Activated CD8-positive, alpha-beta memory T cell treated with anti-CD3 and anti-CD28 coated beads for 1 hour (primary cell): Measurements from ENCODE around the gene SNRNP70.
A peak's percentile ranks its signal among the peaks of the same experiment; 100 is the strongest.
"Not testable (repeated sequence)": the region's sequence is repeated elsewhere in the genome, so short reads cannot be mapped to it uniquely, and the experiment has no call there.

Experiments
- DNase-seq, 2 donors: peaks; one replicate each; pipeline ENCODE4 v3.0.0-alpha.2; 2020; ENCODE audit warnings: low read depth in 1 of 2; ENCODE audit errors: extremely low read depth in 1 of 2

Gene SNRNP70, protein sequence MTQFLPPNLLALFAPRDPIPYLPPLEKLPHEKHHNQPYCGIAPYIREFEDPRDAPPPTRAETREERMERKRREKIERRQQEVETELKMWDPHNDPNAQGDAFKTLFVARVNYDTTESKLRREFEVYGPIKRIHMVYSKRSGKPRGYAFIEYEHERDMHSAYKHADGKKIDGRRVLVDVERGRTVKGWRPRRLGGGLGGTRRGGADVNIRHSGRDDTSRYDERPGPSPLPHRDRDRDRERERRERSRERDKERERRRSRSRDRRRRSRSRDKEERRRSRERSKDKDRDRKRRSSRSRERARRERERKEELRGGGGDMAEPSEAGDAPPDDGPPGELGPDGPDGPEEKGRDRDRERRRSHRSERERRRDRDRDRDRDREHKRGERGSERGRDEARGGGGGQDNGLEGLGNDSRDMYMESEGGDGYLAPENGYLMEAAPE

DNA sequence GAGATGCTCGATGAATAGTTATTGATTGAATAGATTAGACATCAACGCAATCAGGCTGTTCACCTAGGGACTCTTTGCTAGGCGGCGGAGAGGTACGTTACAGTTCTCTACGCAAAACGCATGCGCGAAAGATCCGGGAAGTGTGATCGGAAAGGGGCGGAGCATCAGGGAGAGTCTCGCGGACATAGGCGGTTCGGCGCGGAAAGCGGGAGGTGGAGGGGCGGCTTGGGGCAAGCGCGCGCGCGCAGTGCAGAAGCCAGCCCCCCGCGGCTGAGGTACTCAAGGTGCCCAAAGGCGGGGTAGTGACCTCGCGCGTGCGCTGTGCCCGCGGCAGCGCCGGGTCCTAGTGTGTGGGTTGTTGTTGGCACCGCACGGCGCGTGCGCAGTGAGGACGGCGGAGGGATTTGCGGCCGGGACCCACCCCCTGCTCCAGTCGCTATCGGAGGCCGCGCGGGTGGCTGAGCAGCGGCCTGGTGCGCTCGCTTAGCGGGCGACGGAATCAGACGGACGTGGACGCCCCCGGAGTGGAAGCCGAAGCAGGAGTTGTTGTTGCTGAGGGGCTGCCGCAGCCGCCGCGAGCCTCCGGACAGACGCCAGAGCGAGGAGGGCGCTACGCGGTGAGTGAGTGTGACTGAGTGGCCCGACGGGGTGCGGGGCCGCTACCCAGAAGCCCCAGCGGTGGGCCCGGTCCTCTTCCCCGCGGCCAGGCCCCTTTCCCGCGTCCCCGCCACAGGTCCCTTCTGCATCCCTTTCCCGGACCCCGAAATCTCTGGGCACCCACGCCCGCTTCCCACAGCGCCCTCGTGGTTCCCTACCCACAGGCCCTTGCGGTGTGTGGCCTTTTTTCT, at the start of gene SNRNP70:
SNRNP70 (plus strand) TSS at position 432 of the 848 bp plus-strand sequence. CDS start 964 bp downstream, outside the sequence.
- DNase-seq: peak; percentile 95 to 99

DNA sequence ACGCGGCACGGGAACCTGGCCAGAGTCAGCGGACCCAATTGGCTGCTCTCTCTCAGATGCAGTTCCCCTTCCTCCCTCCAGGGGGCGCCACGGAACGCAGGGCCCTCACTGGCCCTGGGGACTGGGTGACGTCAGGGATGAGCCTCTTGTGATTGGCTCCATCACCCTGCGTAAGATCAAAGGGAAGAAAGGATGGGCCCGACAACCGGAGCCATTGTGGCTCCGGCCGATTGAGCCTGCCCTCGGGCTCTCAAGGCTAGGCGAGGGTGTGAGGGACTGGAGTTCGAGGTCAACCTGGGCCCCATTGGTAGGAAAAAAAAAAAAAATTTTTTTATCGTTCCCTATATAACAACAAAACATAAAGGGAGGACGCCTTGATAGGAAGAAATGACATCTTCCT, 48.4 kb upstream of the SNRNP70 start, which contains the start of gene CGB1:
CGB1 (minus strand) TSS at position 81 of the 400 bp plus-strand sequence. CDS start 184 bp downstream, outside the sequence.
- DNase-seq: not testable (repeated sequence)

DNA sequence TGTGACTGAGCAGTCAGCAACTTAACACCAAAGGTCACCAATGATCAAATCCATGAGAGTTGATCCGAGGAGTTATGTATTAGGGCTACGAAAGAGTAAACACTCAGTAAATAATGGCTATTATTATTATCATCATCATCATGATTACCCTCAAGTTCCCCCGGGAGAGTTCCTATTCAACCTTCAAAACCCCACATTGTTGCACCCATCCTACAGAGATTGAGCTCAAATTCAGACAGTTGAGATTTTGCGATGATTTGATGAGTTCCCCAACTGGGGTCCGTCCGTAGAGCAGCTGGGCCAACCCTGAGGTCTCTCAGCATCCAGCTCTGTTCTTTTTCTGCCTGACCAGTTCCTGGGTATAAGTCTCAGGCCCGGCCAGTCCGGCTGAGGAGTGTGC, 47.1 kb upstream of the SNRNP70 start:
- DNase-seq: not testable (repeated sequence)

DNA sequence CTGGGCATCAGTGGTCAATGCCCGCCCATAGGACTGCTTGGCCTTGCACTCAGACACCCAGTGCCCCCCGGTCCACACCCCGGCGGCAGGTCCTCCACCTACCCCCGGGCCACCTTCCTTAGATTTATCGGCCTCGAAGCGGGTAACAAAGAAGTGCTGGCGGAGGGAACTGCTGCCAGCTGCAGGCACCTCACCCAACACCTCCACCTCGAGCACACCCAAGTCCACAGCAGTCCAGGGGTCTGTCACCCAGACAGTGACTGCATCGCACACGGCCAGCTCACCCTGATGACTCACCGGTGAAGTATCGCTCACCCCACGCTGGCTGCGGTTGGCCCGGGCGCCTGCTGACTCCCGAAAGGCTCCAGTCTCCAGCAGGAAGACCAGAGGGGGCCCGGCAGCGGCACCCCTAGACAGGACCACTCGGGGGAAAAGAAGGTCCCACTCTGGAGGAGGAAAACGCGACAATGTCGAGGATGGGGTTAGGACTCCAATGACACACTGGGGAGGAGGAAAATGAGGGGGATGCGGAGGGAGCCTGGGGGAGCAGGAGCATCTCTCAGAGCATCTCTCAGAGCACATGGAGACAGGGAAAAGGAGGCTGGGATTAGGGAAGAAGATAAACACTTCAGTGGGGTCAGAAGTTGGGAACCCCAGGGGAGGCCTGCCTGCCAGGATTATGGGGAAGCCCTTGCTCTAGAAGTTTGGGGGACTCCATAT, 46.5 kb upstream of the SNRNP70 start:
- DNase-seq: not testable (repeated sequence)

DNA sequence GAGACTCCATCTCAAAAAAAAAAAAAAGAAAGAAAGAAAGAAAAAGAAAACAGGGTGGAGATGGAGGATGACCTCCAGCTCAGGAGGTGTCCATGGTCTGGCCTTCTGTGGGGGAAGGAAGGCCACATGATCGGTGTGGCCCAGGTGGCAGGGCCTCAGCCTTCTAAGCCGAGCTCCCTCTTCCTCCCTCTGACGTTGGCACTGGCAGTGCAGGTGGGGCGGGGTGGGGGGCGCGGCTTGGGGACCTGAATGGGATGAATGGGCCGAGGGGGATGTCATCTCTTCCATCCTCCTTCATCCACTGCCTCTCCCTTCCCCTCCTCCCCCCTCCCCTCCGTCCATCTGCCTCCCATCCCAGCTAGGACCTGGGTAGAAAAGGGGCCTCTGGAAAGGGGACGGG, 45.5 kb upstream of the SNRNP70 start:
- not testable (repeated sequence) for DNase-seq

DNA sequence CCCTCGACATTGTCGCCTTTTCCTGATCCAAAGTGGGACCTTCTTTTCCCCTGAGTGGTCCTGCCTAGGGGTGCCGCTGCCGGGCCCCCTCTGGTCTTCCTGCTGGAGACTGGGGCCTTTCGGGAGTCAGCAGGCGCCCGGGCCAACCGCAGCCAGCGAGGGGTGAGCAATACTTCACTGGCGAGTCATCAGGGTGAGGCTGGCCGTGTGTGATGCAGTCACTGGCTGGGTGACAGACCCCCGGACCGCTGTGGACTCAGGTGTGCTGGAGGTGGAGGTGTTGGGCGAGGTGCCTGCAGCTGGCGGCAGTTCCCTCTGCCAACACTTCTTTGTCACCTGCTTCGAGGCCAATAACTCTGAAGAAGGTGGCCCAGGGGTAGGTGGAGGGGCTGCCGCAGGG, 43.1 kb upstream of the SNRNP70 start:
- no peak for DNase-seq

DNA sequence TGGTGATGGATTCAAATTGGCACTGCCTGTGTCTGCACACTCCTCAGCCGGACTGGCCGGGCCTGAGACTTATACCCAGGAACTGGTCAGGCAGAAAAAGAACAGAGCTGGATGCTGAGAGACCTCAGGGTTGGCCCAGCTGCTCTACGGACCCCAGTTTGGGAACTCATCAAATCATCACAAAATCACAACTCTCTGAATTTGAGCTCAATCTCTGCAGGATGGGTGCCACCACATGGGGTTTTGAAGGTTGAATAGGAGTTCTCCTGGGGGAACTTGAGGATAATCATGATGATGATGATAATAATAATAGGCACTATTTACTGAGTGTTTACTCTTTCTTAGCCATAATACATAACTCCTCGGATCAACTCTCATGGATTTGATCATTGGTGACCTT, 42.6 kb upstream of the SNRNP70 start:
- not testable (repeated sequence) for DNase-seq

DNA sequence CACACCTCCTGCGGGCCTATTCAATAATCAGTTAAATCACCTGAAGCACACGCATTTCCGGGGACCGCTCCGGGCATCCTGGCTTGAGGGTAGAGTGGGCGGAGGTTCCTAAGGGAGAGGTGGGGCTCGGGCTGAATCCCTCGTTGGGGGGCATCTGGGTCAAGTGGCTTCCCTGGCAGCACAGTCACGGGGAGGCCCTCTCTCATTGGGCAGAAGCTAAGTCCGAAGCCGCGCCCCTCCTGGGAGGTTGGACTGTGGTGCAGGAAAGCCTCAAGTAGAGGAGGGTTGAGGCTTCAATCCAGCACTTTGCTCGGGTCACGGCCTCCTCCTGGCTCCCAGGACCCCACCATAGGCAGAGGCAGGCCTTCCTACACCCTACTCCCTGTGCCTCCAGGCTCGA, 41.7 kb upstream of the SNRNP70 start, which contains the start of gene CGB5:
CGB5 (plus strand) TSS at position 301 of the 400 bp plus-strand sequence. CDS start 362 bp downstream, outside the sequence.
- not testable (repeated sequence) for DNase-seq

DNA sequence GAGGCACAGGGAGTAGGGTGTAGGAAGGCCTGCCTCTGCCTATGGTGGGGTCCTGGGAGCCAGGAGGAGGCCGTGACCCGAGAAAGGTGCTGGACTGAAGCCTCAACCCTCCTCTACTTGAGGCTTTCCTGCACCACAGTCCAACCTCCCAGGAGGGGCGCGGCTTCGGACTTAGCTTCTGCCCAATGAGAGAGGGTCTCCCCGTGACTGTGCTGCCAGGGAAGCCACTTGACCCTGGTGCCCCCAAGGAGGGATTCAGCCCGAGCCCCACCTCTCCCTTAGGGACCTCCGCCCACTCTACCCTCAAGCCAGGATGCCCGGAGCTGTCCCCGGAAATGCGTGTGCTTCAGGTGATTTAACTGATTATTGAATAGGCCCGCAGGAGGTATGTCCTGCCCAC, 36.2 kb upstream of the SNRNP70 start, which contains the start of gene CGB8:
CGB8 (minus strand) TSS at position 101 of the 400 bp plus-strand sequence. CDS start 372 bp downstream, outside the sequence.
- DNase-seq: not testable (repeated sequence)

DNA sequence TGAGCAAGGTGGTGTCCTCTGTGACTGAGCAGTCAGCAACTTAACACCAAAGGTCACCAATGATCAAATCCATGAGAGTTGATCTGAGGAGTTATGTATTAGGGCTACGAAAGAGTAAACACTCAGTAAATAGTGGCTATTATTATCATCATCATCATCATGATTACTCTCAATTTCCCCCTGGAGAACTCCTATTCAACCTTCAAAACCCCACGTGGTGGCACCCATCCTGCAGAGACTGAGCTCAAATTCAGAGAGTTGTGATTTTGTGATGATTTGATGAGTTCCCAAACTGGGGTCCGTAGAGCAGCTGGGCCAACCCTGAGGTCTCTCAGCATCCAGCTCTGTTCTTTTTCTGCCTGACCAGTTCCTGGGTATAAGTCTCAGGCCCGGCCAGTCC, 35.4 kb upstream of the SNRNP70 start:
- not testable (repeated sequence) for DNase-seq

DNA sequence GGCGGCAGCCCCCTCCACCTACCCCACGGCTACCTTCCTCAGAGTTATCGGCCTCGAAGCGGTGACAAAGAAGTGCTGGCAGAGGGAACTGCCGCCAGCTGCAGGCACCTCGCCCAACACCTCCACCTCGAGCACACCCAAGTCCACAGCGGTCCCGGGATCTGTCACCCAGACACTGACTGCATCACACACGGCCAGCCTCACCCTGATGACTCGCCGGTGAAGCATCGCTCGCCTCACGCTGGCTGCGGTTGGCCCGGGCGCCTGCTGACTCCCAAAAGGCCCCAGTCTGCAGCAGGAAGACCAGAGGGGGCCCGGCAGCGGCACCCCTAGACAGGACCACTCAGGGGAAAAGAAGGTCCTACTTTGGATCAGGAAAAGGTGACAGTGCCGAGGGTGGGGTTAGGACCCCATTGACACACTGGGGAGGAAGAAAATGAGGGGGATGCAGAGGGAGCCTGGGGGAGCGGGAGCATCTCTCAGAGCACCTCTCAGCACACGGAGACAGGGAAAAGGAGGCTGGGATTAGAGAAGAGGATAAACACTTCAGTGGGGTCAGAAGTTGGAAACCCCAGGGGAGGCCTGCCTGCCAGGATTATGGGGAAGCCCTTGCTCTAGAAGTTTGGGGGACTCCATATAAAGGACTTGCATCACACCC, 34.7 kb upstream of the SNRNP70 start:
- DNase-seq: not testable (repeated sequence)

DNA sequence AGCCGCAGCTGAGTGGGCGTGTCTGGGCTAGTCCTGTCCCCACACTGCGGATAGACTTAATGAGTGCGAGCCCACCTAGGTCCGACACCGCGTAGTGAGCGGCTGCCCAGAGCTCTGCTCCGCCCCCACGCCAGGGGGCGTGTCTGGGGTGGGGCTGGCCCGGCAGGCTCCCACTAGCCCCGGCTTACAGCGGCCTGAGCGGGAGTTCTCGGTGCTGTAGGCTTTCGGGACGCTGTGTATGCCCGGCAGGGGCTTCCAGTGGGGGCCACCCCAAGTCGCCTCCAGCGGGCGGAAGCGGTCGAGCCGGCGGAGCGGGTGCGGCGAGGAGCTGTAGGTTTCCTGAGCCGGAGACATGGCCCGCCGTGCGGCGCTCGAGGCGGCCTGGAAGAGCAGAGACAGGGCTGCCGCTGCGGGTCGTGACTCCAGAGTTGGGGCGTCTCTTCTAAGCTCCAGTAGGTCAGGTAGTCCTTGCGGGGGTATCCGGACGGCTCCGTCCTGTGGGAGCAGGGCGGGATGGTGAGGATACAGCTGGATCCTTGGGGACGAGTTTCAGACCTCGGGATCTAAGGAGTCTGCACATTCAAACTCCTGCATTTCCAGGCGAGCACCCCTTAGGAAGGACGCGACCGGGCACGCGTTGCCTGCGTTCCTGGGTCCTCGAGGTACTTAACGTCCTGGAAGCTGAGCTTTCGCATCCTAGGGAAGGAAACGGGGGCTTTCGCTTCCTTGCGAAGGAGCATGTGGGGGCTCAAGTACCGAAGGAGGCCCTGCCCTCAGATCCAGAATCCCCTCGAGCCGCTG, 28.9 kb upstream of the SNRNP70 start:
- peak in 1 of 2 donors; percentile 38 for DNase-seq

DNA sequence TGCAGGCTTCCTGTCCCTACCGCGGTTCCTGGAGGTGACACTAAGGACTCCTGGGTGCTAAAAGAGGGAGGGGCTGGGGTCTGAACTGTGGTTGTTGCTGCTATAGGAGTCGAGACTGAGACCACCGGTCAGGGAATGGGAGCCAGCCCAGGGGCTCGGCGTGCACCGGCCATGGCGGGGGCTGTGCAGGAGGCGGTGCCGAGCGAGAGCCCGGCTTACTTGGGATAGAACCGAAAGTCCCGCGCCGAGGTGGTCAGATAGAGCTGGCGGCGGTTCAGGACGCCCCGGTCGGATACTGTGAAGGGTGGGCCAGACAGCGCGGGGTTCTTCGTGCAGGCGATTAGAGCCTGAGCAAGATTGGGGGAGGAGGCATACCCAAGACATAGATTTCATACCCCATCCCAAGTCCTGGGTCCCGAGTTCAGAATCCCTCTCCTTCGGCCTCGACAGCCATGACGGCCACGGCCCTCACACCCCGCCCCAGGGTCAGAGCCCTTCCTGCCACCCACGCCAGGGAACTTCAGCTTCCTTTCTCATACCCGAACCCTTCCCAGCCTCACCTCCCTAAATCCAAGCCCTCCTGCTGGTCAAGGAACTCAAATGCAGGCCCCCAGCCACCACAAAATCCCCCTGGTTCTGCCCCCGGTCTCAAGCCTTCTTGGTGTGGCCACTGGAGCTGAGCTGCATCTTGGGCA, 28.2 kb upstream of the SNRNP70 start:
- not testable (repeated sequence) for DNase-seq

DNA sequence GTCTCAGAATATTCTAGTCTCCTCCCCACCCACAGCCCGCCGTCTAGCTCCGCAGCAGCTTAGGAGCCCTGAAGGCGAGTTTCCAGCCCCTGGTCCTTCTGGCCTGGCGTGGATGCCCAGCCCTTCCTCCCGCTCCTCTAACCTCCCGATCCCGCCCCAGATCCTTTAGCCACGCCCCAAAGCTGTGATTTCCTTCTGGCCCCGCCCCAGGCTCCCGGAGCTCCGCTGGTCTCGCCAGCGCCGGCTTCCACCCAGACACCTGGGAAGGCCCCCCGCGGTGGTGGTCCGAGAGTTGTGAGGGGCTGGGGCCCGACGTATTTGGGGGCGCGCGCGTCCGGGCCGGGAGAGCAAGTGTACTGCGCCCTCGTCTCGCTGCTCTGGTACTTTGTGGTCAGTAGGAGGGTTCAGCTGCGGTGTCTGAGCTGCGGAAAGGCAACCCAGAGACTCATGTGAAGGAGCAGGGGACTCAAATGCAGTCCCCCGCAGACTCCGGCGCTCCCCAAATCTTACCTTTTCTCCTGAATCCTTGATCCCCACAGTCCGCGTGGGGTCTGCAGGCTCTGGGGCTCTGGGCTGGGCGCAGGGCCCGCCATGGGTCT, 27.5 kb upstream of the SNRNP70 start, which contains the start of gene CGB7:
CGB7 (minus strand) TSS at position 114 of the 599 bp plus-strand sequence. CDS start 2,374 bp downstream, outside the sequence.
- DNase-seq: peak in 1 of 2 donors; percentile 18

DNA sequence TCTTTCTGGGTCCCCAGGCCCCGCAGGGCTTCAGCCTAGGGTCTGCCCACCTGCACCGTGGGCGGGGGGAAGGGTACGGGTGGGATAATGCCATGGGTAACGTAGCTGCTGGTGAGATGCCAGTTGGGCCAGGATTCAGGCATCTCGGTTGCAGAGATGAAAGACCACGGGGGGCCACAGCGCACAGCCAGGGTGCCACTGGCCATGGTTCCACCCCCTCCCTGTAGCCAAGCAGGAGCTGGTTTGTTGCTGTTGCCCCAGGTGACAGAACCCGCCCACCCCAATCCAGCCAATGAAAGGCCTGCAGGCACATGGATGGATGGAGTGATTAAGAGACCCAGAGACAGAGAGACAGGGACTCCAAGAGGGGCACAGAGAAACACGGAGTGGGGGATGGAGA, 26.7 kb upstream of the SNRNP70 start:
- no peak for DNase-seq

DNA sequence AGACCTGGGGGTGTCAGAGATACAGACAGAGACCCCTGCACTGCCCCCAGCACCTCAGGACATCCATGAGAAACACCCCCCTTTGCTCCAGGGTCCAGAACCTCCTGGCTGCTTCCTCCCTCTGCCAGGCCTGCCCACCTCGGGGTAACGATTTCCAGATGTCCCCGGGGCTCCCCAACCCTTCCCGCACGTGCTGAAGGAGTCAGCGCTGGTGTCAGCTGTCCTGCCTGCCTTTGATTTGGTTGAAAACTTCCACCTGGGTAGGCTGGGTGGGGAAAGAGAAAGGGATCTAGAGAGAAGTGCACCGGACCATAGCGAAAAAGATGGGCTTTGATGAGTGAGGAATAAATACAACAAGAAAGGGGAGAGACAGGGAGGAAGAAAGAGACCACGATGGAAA, 26.2 kb upstream of the SNRNP70 start:
- no peak for DNase-seq

DNA sequence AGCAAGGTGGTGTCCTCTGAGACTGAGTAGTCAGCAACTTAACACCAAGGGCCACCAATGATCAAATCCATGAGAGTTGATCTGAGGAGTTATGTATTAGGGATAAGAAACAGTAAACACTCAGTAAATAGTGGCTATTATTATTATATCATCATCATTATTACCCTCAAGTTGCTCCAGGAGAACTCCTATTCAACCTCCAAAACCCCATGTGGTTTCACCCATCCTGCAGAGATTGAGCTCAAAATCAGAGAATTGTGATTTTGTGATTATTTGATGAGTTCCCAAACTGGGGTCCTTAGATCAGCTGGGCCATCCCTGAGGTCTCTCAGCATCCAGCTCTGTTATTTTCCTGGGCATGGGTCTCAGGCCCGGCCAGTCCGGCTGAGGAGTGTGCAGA, 24.3 kb upstream of the SNRNP70 start:
- DNase-seq: no peak

DNA sequence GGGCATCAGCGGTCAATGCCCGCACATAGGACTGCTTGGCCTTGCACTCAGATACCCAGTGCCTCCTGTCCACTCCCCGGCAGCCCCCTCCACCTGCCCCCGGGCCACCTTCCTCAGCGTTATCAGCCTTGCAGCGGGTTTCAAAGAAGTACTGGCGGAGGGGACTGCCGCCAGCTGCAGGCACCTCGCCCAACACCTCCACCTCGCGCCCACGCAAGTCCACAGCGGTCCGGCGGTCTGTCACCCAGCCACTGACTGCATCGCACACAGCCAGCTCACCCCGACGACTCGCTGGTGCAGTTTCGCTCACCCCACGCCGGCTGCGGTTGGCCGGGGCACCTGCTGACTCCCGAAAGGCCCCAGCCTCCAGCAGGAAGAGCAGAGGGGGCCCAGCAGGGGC, 23.8 kb upstream of the SNRNP70 start:
- no peak for DNase-seq
